K562 (cell line): ENCODE measurements around the gene EME2. TPM values are rescaled to one million over a fixed set of nuclear protein-coding genes. Genes with fewer than 3 reads are reported as not detected.
A peak's percentile ranks its signal among the peaks of the same experiment; 100 is the strongest.

Source experiments
- ARID2 ChIP-seq: fragments of 450-650 bp; IDR thresholded peaks from 2 replicates; pipeline ENCODE4 v1.6.1; 2017; ENCODE audit warnings: antibody characterized with exemption, mild to moderate bottlenecking
- CBX8 ChIP-seq: fragments of 200-600 bp; sonication (generic); IDR thresholded peaks from 2 replicates; pipeline ENCODE4 v1.6.1; 2012; ENCODE audit warnings: borderline replicate concordance, mixed run types, low read depth, mild to moderate bottlenecking, moderate library complexity, mixed read lengths, low read length, control low read depth, inconsistent platforms; ENCODE audit not compliant: poor library complexity, severe bottlenecking; ENCODE audit errors: extremely low read depth
- EHMT2 ChIP-seq: fragments of 450-650 bp; IDR thresholded peaks from 2 replicates; pipeline ENCODE4 v1.6.1; 2018; ENCODE audit warnings: antibody characterized with exemption
- FOXM1 ChIP-seq, 2 experiments: fragments of 450-650 bp in 1 of 2; sonication (generic) in 1 of 2; formaldehyde crosslinking in 1 of 2; IDR thresholded peaks; 2 replicates each; pipeline versions ENCODE4 v1.6.1 to v1.9.0; 2017 to 2022; ENCODE audit warnings: low read depth in 2 of 2, mild to moderate bottlenecking in 2 of 2, missing genetic modification reagents in 1 of 2, moderate library complexity in 1 of 2
- KDM1A ChIP-seq, 2 experiments: fragments of 450-650 bp; IDR thresholded peaks; 2 replicates each; pipeline ENCODE4 v1.6.1; 2016; ENCODE audit warnings: mild to moderate bottlenecking in 2 of 2
- RERE ChIP-seq: sonication (generic); formaldehyde crosslinking; IDR thresholded peaks from 2 replicates; pipeline ENCODE4 v1.8.0; 2023; ENCODE audit warnings: missing genetic modification reagents, mild to moderate bottlenecking, borderline replicate concordance
- SRSF1 ChIP-seq: fragments of 200-400 bp; formaldehyde crosslinking; IDR thresholded peaks from 2 replicates; pipeline ENCODE4 v1.6.1; 2017; ENCODE audit warnings: mild to moderate bottlenecking, low read depth, low read length, moderate library complexity
- SRSF9 ChIP-seq: fragments of 200-400 bp; formaldehyde crosslinking; IDR thresholded peaks from 2 replicates; pipeline ENCODE4 v1.6.1; 2017; ENCODE audit warnings: low read depth, low read length, borderline replicate concordance
- TFAP4 ChIP-seq: sonication (generic); formaldehyde crosslinking; IDR thresholded peaks from 2 replicates; pipeline ENCODE4 v1.8.0; 2022; ENCODE audit warnings: missing genetic modification reagents, mild to moderate bottlenecking, moderate library complexity, borderline replicate concordance
- TFE3 ChIP-seq: fragments of 450-650 bp; formaldehyde crosslinking; IDR thresholded peaks from 2 replicates; pipeline ENCODE4 v1.4.0; 2020; ENCODE audit warnings: mild to moderate bottlenecking, mixed read lengths
- polyA plus RNA-seq, 8 experiments: library from polyadenylated mRNA; depleted of rRNA in 4 of 8; stranded (reverse) in 5 of 8; unstranded in 3 of 8; fragments of >200 nt; fragmentation: Nextera tagmentation in 2 of 8; fragmentation: Illumina TruSeq in 1 of 8; extraction: Ambion mirVana in 2 of 8; extraction: Trizol in 1 of 8; gene quantifications; 2 replicates each; pipeline versions ENCODE4 v1.2.1 to v1.2.3, GENCODE V29; 2011 to 2014; ENCODE audit warnings: inconsistent platforms in 1 of 8, missing spikeins in 1 of 8
- total RNA-seq, 7 experiments: library from RNA; depleted of rRNA in 6 of 7; stranded (reverse); fragments of >200 nt in 6 of 7; fragmentation: Illumina TruSeq in 2 of 7; extraction: Trizol in 2 of 7; gene quantifications; 2 replicates each; pipeline versions ENCODE4 v1.2.1 to v1.2.3, GENCODE V29; 2011 to 2021; ENCODE audit warnings: low replicate concordance in 1 of 7
- TF ChIP-seq, protein P1 (sequence below), 2 experiments: fragments of 450-650 bp in 1 of 2; sonication (generic) in 1 of 2; formaldehyde crosslinking; conservative IDR thresholded peaks; 2 replicates each; pipeline versions ENCODE4 v1.4.0 to v1.8.1; 2020 to 2022; ENCODE audit warnings: mild to moderate bottlenecking in 1 of 2, missing genetic modification reagents in 1 of 2
- TF ChIP-seq, protein P2 (sequence below): sonication (generic); formaldehyde crosslinking; IDR thresholded peaks from 2 replicates; pipeline ENCODE4 v1.8.1; 2022; ENCODE audit warnings: missing genetic modification reagents
- TF ChIP-seq, protein P3 (sequence below), 3 experiments: IDR thresholded peaks in 2 of 3; conservative IDR thresholded peaks in 1 of 3; 2 replicates each; pipeline ENCODE4 v1.5.1; 2011 to 2012; ENCODE audit warnings: low read length in 3 of 3, mild to moderate bottlenecking in 3 of 3, control low read depth in 2 of 3, improper control_type of control experiment in 1 of 3, inconsistent platforms in 1 of 3, low read depth in 1 of 3, mixed read lengths in 1 of 3, moderate library complexity in 1 of 3; ENCODE audit not compliant: insufficient read depth in 2 of 3

The EME2 gene
- total and polyA plus RNA-seq, 9 of the 15 experiments (the other 6 are each of a cell fraction or from before 2014, with no cell fraction given): 0.35 to 19.9 (median 3.5) TPM

- no peak for TF ChIP-seq RERE (CRISPR knock-in tag)
- TF ChIP-seq EHMT2: no peak
- no peak for TF ChIP-seq CBX8
- TF ChIP-seq SRSF1: no peak
- no peak for TF ChIP-seq ARID2
- TF ChIP-seq, protein P1, sequence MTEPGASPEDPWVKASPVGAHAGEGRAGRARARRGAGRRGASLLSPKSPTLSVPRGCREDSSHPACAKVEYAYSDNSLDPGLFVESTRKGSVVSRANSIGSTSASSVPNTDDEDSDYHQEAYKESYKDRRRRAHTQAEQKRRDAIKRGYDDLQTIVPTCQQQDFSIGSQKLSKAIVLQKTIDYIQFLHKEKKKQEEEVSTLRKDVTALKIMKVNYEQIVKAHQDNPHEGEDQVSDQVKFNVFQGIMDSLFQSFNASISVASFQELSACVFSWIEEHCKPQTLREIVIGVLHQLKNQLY (CRISPR knock-in tag; conservative IDR thresholded peaks at IDR 0.05): no peak
- no peak for TF ChIP-seq SRSF9
- TF ChIP-seq TFE3 (CRISPR knock-in tag): no peak
- TF ChIP-seq FOXM1 (IDR thresholded peaks at IDR 0.05; ENCODE audit: low read depth): no peak
- no peak for TF ChIP-seq FOXM1 (CRISPR knock-in tag; IDR thresholded peaks at IDR 0.05; ENCODE audit: low read depth)
- TF ChIP-seq TFAP4 (CRISPR knock-in tag): peak; percentile 25; the same call in 1 of the 2 replicates
- TF ChIP-seq, protein P2, sequence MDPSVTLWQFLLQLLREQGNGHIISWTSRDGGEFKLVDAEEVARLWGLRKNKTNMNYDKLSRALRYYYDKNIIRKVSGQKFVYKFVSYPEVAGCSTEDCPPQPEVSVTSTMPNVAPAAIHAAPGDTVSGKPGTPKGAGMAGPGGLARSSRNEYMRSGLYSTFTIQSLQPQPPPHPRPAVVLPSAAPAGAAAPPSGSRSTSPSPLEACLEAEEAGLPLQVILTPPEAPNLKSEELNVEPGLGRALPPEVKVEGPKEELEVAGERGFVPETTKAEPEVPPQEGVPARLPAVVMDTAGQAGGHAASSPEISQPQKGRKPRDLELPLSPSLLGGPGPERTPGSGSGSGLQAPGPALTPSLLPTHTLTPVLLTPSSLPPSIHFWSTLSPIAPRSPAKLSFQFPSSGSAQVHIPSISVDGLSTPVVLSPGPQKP (CRISPR knock-in tag): no peak
- TF ChIP-seq KDM1A (IDR thresholded peaks at IDR 0.05): no peak
- TF ChIP-seq, protein P3, sequence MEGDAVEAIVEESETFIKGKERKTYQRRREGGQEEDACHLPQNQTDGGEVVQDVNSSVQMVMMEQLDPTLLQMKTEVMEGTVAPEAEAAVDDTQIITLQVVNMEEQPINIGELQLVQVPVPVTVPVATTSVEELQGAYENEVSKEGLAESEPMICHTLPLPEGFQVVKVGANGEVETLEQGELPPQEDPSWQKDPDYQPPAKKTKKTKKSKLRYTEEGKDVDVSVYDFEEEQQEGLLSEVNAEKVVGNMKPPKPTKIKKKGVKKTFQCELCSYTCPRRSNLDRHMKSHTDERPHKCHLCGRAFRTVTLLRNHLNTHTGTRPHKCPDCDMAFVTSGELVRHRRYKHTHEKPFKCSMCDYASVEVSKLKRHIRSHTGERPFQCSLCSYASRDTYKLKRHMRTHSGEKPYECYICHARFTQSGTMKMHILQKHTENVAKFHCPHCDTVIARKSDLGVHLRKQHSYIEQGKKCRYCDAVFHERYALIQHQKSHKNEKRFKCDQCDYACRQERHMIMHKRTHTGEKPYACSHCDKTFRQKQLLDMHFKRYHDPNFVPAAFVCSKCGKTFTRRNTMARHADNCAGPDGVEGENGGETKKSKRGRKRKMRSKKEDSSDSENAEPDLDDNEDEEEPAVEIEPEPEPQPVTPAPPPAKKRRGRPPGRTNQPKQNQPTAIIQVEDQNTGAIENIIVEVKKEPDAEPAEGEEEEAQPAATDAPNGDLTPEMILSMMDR (IDR thresholded peaks at IDR 0.05 in 2 of 3, conservative IDR thresholded peaks at IDR 0.05 in 1 of 3; ENCODE audit: insufficient read depth in 2 of 3, low read depth in 1 of 3, low read length in 3 of 3): no peak
Measured at GRCh38 chr16:1771188-1771863, 1.3 kb upstream of the EME2 start, which contains the start of gene NME3 (continued).
